ENCODE measurements around the gene LDLRAP1. TPM values are rescaled to one million over a fixed set of nuclear protein-coding genes. Genes with fewer than 3 reads are reported as not detected.

LDLRAP1 gene
- polyA plus RNA-seq, 6 donors from 2014 or later = 19.1 to 25.9 (median 20.5) TPM

GRCh38 chr1:25528881-25529517 lies 14.4 kb upstream of the LDLRAP1 start:
- Mint-ChIP-seq H3K9me3 (peaks cover 0 to 5% (median 5%) of the 10 kb centered on the region in 7 donors), H3K27me3 (peaks cover 7 to 15% (median 8%) of the 10 kb centered on the region in 3 donors), H3K36me3 (no peaks in the 10 kb centered on the region), H3K4me1 (peaks cover 0 to 4% (median 0%) of the 10 kb centered on the region in 3 donors), H3K27ac (peak overlapping the region in 1 of 6 donors; percentile 4), H3K4me3 (no peak overlapping the region)
- ATAC-seq (ENCODE audit: low read depth in 2 of 2) (no peak), DNase-seq (no peak)

DNA sequence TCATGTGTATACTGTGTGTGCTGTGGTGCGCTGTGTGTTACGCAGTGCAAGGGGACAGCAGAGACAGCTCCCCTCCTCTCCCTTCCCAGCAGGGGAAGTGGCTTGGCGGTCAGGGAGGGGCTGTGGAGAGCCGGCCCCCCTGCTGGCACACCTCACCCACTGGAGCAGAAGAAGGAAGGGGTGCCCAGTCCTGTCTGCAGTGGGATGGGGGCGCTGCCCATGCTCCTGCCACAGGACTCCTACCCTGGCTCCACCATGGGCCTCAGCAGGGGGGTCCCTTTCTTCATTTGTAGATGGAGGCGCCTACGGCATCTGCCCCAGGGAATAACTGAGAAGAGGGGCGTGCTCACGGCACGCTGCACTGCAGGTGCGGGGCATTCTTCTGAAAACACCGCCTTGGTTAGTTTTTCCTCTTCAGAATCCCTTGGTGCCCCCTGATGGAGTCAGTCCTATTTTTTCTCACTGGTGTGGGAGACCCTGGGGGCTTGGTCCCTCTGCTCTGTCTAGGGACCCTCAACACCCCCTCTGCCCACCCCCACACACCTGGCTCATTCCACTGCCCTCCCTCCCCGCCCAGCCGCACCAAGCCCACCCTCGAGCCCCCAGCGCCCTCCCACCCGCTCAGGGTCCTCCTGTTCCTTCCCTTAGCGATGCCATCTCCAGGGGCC lies 13.8 kb upstream of the LDLRAP1 start:
- DNase-seq (no peak), ATAC-seq (ENCODE audit: low read depth in 2 of 2) (peak in 1 of 2 donors; percentile 27)
- peaks cover 0 to 5% (median 5%) of the 10 kb centered on the region in 7 donors for H3K9me3 Mint-ChIP-seq
- H3K27ac Mint-ChIP-seq = no peak overlapping the region
- H3K27me3 Mint-ChIP-seq = peaks cover 7 to 13% (median 8%) of the 10 kb centered on the region in 3 donors
- peaks cover 0 to 4% (median 0%) of the 10 kb centered on the region in 3 donors for H3K4me1 Mint-ChIP-seq
- no peaks in the 10 kb centered on the region for H3K36me3 Mint-ChIP-seq
- H3K4me3 Mint-ChIP-seq = no peak overlapping the region

- peaks cover 6 to 8% (median 7%) of the 10 kb centered on the region in 3 donors for H3K27me3 Mint-ChIP-seq
- H3K4me1 Mint-ChIP-seq = peaks cover 0 to 4% (median 0%) of the 10 kb centered on the region in 3 donors
- H3K27ac Mint-ChIP-seq = no peak overlapping the region
- no peak overlapping the region for H3K4me3 Mint-ChIP-seq
- peaks cover 0 to 2% (median 1%) of the 10 kb centered on the region in 7 donors for H3K9me3 Mint-ChIP-seq
- ATAC-seq (ENCODE audit: low read depth in 2 of 2) = no peak
- H3K36me3 Mint-ChIP-seq = no peaks in the 10 kb centered on the region
- DNase-seq = no peak
Measured at GRCh38 chr1:25530186-25531081, 13.0 kb upstream of the LDLRAP1 start.

- Mint-ChIP-seq H3K27me3 (peaks cover 5 to 9% (median 8%) of the 10 kb centered on the region in 3 donors), H3K36me3 (no peaks in the 10 kb centered on the region), H3K9me3 (no peaks in the 10 kb centered on the region), H3K4me1 (peaks cover 0 to 4% (median 0%) of the 10 kb centered on the region in 3 donors), H3K27ac (no peak overlapping the region), H3K4me3 (no peak overlapping the region)
- ATAC-seq (ENCODE audit: low read depth in 2 of 2) (no peak), DNase-seq (no peak)
Measured at GRCh38 chr1:25531082-25531461, 12.3 kb upstream of the LDLRAP1 start.

DNA sequence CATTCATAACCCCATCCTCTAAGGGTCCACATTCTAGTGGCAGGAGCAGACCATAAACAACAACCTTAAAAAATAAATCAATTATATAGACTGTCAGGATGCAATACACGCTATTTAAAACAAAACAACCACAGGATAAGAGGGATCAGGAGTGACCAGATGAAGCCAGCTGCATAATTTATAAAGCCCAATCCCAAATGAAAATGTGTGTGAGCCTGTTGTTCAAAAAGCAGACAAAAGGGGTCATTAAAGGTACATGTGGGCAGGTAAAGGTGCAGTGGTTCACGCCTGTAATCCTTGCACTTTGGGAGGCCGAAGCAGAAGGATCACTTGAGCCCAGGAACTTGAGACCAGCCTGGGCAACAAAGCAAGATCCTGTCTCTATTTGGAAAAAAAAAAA lies 10.4 kb upstream of the LDLRAP1 start:
- no peaks in the 10 kb centered on the region for H3K9me3 Mint-ChIP-seq
- H3K27ac Mint-ChIP-seq = no peak overlapping the region
- DNase-seq (no peak), ATAC-seq (ENCODE audit: low read depth in 2 of 2) (no peak)
- peaks cover 5 to 12% (median 8%) of the 10 kb centered on the region in 3 donors for H3K27me3 Mint-ChIP-seq
- H3K4me3 Mint-ChIP-seq = no peak overlapping the region
- H3K4me1 Mint-ChIP-seq = peaks cover 0 to 4% (median 0%) of the 10 kb centered on the region in 3 donors
- no peaks in the 10 kb centered on the region for H3K36me3 Mint-ChIP-seq

- Mint-ChIP-seq H3K4me1 (peaks cover 0 to 4% (median 0%) of the 10 kb centered on the region in 3 donors), H3K36me3 (no peaks in the 10 kb centered on the region), H3K4me3 (no peak overlapping the region), H3K27me3 (peaks cover 5 to 12% (median 7%) of the 10 kb centered on the region in 3 donors), H3K27ac (no peak overlapping the region), H3K9me3 (no peaks in the 10 kb centered on the region)
- ATAC-seq (ENCODE audit: low read depth in 2 of 2) = no peak
- no peak for DNase-seq
Measured at GRCh38 chr1:25533775-25534409, 9.5 kb upstream of the LDLRAP1 start.

- ATAC-seq (ENCODE audit: low read depth in 2 of 2) = no peak
- peaks cover under 1 to 7% (median 2%) of the 10 kb centered on the region in 3 donors for H3K27me3 Mint-ChIP-seq
- no peaks in the 10 kb centered on the region for H3K4me1 Mint-ChIP-seq
- no peaks in the 10 kb centered on the region for H3K9me3 Mint-ChIP-seq
- H3K4me3 Mint-ChIP-seq = no peak overlapping the region
- H3K27ac Mint-ChIP-seq = no peak overlapping the region
- H3K36me3 Mint-ChIP-seq = no peaks in the 10 kb centered on the region
- DNase-seq = no peak
Measured at GRCh38 chr1:25534410-25534788, 9.0 kb upstream of the LDLRAP1 start.

DNA sequence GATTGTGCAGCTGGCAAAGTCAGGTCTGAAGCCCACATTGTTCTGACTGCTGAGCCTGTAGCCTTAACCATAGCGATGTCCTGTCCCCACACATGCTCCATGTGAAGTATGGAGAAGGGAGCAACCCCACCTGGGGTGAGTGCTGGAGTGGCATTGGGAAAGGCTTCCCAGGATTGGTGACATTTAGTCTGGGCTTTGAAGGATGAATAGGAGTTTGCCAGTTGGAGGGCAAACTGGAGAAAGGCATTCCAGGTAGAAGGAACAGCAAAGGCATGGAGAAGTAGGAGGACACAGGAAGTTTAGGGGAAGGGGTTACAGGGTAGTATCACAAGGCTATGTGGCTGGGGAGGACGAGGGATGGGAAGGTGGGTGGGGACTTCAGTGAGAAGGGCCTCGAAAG lies 7.3 kb upstream of the LDLRAP1 start:
- H3K36me3 Mint-ChIP-seq = no peaks in the 10 kb centered on the region
- H3K4me1 Mint-ChIP-seq = no peaks in the 10 kb centered on the region
- H3K27me3 Mint-ChIP-seq = peaks cover 0 to 5% (median 0%) of the 10 kb centered on the region in 3 donors
- H3K9me3 Mint-ChIP-seq = no peaks in the 10 kb centered on the region
- no peak overlapping the region for H3K4me3 Mint-ChIP-seq
- no peak overlapping the region for H3K27ac Mint-ChIP-seq
- ATAC-seq (ENCODE audit: low read depth in 2 of 2) (no peak), DNase-seq (no peak)

GRCh38 chr1:25537153-25537831 lies 6.1 kb upstream of the LDLRAP1 start:
- H3K27me3 Mint-ChIP-seq = peaks cover 0 to 5% (median 0%) of the 10 kb centered on the region in 3 donors
- H3K36me3 Mint-ChIP-seq = no peaks in the 10 kb centered on the region
- no peaks in the 10 kb centered on the region for H3K9me3 Mint-ChIP-seq
- ATAC-seq (ENCODE audit: low read depth in 2 of 2) (no peak), DNase-seq (no peak)
- H3K27ac Mint-ChIP-seq = no peak overlapping the region
- peaks cover 0 to 4% (median 0%) of the 10 kb centered on the region in 3 donors for H3K4me1 Mint-ChIP-seq
- no peak overlapping the region for H3K4me3 Mint-ChIP-seq

- Mint-ChIP-seq H3K27ac (peak overlapping the region in 1 of 6 donors; percentile 9), H3K9me3 (no peaks in the 10 kb centered on the region), H3K36me3 (no peaks in the 10 kb centered on the region), H3K4me1 (peaks cover 0 to 4% (median 4%) of the 10 kb centered on the region in 3 donors), H3K27me3 (peaks cover 0 to 5% (median 0%) of the 10 kb centered on the region in 3 donors), H3K4me3 (no peak overlapping the region)
- no peak for DNase-seq
- ATAC-seq (ENCODE audit: low read depth in 2 of 2) = no peak
Measured at GRCh38 chr1:25538191-25538767, 5.1 kb upstream of the LDLRAP1 start.

DNA sequence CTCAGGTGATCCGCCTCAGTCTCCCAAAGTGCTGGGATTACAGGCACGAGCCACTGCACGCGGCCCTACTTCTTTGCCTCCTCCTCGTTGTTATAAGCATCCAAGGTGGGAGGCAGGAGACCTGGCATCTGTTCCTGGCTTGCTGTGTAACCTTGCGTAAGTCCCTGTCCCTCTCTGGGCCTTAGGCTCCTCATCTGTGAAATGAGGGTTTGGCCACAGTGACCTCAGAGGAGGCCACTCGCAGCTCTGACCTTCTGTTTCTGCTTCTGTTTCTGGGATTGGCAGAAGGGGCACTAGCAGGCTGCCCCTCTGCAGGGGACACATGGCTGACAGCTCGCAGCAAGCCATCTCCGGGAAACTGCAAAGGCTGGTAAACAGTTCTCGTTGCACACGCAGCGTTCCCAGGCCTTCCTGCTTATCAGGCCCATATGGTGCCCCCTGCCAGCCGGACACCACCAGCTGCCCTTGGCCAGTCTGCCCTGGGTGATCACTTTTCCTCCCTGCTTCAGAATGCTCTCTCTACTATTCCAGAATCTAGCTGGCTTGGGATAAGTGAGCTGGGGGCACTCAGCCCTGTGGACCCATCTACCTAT lies 2.6 kb upstream of the LDLRAP1 start:
- H3K36me3 Mint-ChIP-seq = no peaks in the 10 kb centered on the region
- no peak overlapping the region for H3K4me3 Mint-ChIP-seq
- H3K9me3 Mint-ChIP-seq = no peaks in the 10 kb centered on the region
- no peak for ATAC-seq (ENCODE audit: low read depth in 2 of 2)
- H3K4me1 Mint-ChIP-seq = peaks cover 9 to 11% (median 11%) of the 10 kb centered on the region in 3 donors
- H3K27ac Mint-ChIP-seq = peak overlapping the region in 1 of 6 donors; percentile 88
- DNase-seq = no peak
- H3K27me3 Mint-ChIP-seq = peaks cover 0 to 5% (median 0%) of the 10 kb centered on the region in 3 donors

- Mint-ChIP-seq H3K4me3 (peak overlapping the region in 3 of 8 donors; percentile 30 to 86 (median 77)), H3K9me3 (no peaks in the 10 kb centered on the region), H3K27me3 (no peaks in the 10 kb centered on the region), H3K36me3 (no peaks in the 10 kb centered on the region), H3K4me1 (peaks cover 9 to 13% (median 11%) of the 10 kb centered on the region in 3 donors), H3K27ac (peak overlapping the region in 1 of 6 donors; percentile 88)
- ATAC-seq (ENCODE audit: low read depth in 2 of 2) (no peak), DNase-seq (no peak)
Measured at GRCh38 chr1:25541425-25541824, 2.0 kb upstream of the LDLRAP1 start.
